NK-92 (cell line): ENCODE results near the gene ATG4A.

Source experiments
- DNase-seq: peaks from one replicate; lab custom pipeline; 2025; ENCODE audit not compliant: unreplicated experiment; lab: John Stamatoyannopoulos, UW

ATG4A gene

DNA sequence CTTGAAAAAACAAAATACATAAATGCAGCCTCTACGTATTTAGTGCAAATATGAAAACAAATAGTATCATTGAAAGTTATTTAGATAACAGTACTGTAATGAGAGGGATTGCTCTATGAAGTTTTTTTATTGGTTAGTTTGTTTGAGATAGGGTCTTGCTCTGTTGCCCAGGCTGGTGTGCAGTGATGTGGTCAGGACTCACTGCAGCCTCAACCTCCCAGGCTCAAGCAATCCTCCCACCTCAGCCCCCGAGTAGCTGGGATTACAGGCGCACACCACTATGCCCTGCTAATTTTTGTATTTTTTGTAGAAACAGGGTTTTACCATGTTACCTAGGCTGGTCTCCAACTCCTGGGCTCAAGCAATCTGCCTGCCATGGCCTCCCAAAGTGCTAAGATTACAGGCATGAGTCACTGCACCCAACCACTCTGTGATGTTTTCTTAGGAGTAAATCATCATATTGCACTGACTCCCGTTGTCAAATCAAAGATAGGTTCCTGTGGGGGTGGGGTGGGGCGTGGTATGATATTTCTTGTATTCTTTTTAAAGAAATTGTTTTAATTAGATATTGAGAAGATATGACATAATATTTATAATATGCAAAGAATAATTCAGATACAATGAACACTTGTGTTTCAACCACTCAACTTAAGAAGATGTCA lies 75.8 kb downstream of the ATG4A start:
- no peak for DNase-seq

DNA sequence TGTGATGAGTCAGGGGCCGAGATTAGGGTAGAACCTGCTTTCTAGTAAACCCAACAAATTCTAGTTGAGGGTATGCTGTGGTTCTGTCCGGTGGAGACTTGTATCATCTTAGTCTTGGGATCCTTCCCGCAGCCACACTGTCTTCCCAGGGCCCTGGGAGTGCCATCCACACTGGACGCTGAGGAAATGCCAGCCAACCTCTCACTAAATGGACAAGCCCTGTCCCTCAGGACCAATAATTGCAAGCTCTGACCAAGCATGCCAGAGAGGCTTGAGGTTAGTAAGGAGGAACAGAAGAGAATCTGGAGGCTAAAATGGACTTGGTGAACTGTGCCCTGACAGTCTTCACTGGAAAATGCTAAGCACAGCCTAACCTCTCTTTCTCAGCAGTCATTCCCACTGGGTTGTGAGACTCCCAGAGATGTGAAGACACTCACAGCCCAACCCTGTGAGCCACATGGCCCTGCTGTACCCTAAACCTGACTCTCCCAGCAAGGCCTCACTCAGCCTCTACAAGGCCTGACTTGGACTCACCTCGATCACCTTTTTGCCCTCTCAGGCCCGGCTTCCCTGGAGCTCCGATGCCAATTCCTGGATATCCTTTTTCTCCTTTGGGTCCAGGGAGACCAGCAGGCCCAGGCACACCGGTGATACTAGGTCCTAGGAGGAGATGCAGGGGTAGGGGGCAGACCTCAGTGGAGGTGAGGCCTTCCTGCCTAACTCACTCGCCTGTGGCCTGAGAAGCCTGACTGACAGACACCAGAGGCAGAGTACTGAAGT lies 77.6 kb downstream of the ATG4A start:
- no peak for DNase-seq

DNA sequence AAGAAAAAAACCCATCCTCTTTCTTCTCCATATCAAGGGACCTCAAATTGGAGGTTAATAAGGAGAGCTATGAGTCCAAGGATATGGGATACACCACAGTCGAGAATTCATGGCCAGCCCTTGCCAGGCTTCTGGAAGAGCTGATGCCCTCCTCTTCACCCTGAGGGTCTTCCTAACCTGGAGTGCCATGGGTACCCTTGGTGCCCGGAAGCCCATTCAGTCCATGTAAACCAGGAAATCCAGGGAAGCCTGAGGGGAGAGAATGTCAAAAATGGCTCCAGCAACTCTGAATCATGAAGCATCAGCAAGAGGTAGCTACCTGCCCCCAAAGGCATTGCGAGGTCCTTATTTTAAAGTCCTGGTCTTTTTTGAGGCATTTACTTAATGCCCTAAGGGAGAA lies 78.2 kb downstream of the ATG4A start:
- no peak for DNase-seq

DNA sequence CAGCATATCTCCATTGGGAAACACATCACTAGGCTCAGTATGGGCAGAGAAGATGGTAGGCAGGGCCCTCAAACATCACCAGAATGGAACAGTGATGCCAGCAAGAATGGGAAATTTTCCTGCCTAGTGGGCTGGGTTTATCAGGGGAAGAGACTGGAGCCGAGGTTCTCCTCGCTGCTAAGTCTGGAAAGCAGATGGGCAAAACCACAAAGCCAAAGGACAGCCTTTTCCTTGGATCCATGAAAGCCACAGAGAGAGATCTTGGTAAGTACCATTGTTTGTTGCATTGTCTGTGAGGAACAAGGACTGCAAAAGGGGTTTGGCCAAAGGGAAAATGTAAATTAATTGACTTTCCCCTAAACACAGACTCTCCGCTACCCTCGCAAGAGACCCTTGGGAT lies 80.1 kb downstream of the ATG4A start:
- DNase-seq, result no peak

DNA sequence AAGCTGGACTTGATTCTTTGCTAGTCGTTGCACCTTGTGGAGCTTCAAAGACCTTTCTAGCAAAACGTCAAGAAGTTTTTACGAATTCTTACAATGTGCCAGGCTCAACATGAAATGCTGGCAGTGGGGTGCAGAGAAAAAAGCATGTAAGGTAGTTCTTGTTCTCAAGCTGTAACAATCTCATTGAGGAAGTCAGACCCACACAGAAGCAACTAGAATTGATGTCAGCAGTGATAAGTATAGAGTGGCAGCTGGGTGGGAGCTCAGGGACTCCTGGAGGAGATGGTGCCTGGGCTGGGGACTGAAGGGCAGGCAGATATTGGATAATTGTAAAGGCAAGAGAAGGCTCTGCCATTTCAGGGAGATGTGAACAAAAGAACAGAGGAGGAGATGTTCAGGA lies 82.3 kb downstream of the ATG4A start:
- no peak for DNase-seq

DNA sequence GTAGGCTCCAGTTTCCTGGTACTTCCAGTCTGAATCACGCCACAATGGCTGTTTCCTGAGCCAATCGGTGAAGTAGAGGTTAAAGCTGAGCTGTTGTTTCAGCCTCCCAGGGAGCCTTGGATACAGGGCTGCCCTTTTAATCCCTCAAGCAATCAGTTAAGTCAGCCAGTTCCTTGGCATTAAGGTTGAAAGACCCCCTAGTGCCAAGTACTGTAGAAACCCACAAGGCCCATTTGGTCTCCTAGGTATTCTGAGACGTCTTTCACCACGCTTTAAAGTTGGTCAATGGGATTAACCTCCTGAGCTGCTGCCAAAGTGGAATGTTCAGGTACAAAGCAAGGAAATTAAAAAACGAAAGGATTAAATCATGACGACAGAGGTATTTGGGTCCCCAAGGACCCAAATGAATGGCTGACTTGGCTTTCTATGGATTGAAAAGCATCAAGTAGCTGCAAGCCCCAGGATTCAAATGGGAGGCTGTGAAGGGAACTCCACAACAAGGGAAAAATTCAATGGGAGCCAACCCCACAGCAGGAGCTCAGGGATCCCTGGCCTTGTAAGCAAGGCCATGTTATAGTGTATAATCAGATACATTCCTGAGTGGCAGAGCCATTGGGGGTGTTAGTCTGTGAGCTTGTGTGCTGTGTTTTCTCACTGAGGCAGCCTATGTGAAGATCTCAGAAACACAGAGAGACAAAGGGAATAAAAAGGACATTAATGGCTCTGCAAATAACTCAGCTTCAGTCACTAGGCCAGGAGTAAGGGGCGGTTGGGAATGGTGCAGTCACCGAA lies 86.0 kb downstream of the ATG4A start:
- DNase-seq, result no peak

DNA sequence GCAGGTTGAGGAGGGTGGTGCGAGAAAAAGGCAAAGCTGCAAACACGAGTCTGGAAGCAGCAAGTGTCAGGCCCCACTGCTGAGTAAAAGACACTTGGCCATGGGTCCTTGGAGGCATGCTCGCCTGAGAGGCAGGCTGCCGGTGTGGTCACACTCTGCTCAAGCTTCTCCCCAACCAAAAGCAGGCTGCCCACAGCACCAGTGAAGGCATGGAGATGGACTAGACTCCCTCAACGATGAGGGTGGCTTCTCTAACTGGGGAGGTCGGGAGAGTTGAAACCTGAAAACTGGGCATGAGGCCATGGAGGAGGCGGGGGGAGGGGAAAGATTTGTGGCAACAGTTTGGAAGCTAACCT lies 86.5 kb downstream of the ATG4A start:
- DNase-seq, result no peak

DNA sequence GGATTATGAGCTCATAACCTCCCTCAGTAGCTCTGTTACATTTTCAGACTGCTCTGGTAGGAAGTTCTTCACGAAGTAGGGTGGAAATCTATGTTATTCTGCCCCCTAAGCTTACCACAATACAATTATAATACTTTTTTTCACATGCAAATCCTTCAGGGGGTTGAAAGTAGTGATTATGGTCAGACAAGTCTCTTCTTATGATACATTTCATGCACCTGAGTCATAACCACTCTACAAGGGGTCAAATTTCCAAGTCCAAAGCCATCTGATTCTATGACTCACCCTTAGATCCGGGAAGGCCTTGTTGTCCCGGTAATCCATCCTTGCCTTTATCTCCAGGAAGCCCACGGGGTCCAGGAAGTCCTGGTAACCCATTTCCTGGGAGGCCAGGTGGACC lies 95.2 kb downstream of the ATG4A start:
- DNase-seq, result no peak

DNA sequence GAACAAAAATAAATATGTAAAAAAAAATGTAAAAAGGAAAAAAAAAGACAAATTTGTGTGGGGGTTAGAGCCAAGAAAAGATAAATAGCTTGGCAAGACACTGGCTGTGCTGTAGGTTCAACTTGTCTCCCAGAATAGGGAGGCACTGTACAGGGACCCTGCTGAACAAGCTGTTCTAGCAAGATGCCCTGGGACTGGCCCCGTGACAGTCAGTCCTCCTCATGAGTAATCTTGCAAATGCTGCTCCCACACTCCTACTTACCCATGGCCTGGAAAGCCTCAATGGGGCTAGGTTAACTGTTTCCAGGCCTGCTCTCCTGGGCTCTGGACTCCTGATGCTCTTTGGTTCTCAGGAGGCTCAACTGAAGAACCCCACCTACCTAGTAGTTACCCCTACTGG lies 106.8 kb downstream of the ATG4A start:
- DNase-seq, result no peak

DNA sequence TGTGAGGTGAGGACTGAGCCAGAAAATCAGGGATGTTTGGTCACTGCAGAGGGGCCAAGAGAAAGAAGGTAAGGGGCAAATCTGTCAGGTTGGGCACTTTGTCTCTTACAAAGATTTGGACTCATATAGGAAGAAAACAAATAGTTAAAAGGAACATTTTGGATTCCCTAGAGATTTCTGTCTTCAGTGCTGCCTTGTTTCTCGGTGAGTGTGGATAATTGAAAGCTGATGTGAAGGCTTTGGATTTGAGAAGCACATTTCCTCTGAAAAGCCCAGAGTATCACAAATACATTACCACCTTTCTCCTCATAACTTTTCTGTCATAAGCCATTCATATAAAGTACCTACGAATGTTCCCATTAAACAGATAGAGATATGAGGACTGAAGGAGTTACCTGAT lies 107.5 kb downstream of the ATG4A start:
- no peak for DNase-seq

DNA sequence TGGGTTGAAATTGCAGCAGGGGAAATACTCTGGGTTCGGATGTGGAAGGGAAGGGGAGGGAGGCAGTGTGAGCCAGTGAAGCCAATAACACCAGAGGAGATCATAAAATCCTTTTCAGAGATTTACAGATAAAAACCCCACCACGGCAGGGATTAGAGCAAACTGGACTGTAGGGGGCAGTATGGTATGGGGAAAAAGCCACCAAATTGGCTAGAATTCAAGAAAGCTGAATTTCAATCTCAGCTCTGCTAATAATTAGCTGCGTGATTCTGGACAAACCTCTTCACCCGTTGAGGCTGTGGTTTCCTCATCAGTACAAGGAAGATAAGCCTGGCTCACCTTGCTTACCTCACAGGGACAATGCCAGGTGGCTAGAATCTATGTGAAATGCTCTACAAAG lies 108.1 kb downstream of the ATG4A start:
- DNase-seq, result no peak

DNA sequence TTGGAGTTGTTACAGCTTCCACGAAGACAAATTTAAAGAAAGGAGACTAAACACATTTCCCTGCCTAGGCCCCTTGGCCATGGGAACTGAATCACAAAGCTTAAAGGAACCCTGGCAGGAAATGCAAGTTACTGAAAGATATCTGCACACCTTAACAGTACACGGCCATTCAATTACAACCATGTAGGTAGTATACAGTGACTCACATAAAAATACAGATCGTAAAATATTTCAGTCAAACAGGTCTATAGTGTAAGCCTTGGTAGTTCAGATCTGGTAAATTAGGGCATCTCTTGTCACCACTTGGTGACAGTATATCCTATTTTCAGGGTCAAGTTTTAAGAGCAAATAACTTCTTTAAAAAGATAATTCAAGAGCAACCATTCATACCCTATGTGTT lies 112.0 kb downstream of the ATG4A start:
- no peak for DNase-seq
